Stomach (tissue), 8 donors: ENCODE measurements around the gene USH1G. TPM values are rescaled to one million over a fixed set of nuclear protein-coding genes. Genes with fewer than 3 reads are reported as not detected.

Experiments
- polyA plus RNA-seq, 3 donors: library from polyadenylated mRNA; stranded (reverse); fragments of 200-250 nt; gene quantifications; one replicate each; pipeline ENCODE4 v1.2.3, GENCODE V29; 2013
- total RNA-seq, 5 donors: library from RNA; depleted of rRNA; stranded (reverse); fragments of >200 nt; gene quantifications; one replicate each; pipeline versions ENCODE4 v1.1.0 to v1.2.3, GENCODE V29; 2014 to 2016
- donor health status: healthy with polysubstance abuse.
- donor health status: Bipolar disorder and iron deficiency.
- donor health status: healthy.

Gene USH1G
- total and polyA plus RNA-seq, 8 donors: 0.18 to 1.0 TPM; not detected in 6

Other genes with a start within 250 kb of the USH1G start
- 1 to 10 TPM in 1 of 5 donors, not detected in 4; 3.9 TPM for gene CD300LF, start 210.3 kb downstream of the USH1G start, total RNA-seq
- under 1 TPM in 2 of 3 donors, not detected in 1; 0.75 to 0.95 TPM for gene CD300LF, start 210.3 kb downstream of the USH1G start, polyA plus RNA-seq
- gene RAB37, start 186.0 kb downstream of the USH1G start, total RNA-seq: 1 to 10 TPM in 2 of 5 donors, not detected in 3; 2.0 to 8.7 TPM
- gene RAB37, start 186.0 kb downstream of the USH1G start, polyA plus RNA-seq: 10 to 100 TPM in 1 of 3 donors, 1 to 10 TPM in 2; 2.0 to 42.9 (median 5.3) TPM
- gene NHERF1, start 174.6 kb downstream of the USH1G start, total RNA-seq: 100 to 1,000 TPM in 2 of 5 donors, 10 to 100 TPM in 3; 14.9 to 152 (median 81.0) TPM
- 10 to 100 TPM; 76.8 to 92.5 (median 83.7) TPM for gene NHERF1, start 174.6 kb downstream of the USH1G start, polyA plus RNA-seq
- gene NAT9, start 146.9 kb downstream of the USH1G start, total RNA-seq: 10 to 100 TPM; 15.8 to 33.5 (median 24.0) TPM
- 10 to 100 TPM; 14.5 to 29.7 (median 19.7) TPM for gene NAT9, start 146.9 kb downstream of the USH1G start, polyA plus RNA-seq
- gene GRIN2C, start 63.4 kb downstream of the USH1G start, total RNA-seq: under 1 TPM in 1 of 5 donors, not detected in 4; 0.55 TPM
- gene GRIN2C, start 63.4 kb downstream of the USH1G start, polyA plus RNA-seq: under 1 TPM in 1 of 3 donors, not detected in 2; 0.33 TPM
- gene FDXR, start 50.3 kb downstream of the USH1G start, total RNA-seq: 10 to 100 TPM in 3 of 5 donors, 1 to 10 TPM in 1, under 1 TPM in 1; 0.58 to 94.1 (median 15.4) TPM
- gene FDXR, start 50.3 kb downstream of the USH1G start, polyA plus RNA-seq: 10 to 100 TPM in 2 of 3 donors, 1 to 10 TPM in 1; 8.6 to 21.1 (median 12.5) TPM
- 1 to 10 TPM in 1 of 5 donors, not detected in 4; 1.8 TPM for gene FADS6, start 29.6 kb downstream of the USH1G start, total RNA-seq
- under 1 TPM in 1 of 3 donors, not detected in 2; 0.50 TPM for gene FADS6, start 29.6 kb downstream of the USH1G start, polyA plus RNA-seq
- 1 to 10 TPM in 1 of 5 donors, not detected in 4; 3.2 TPM for gene OTOP2, start 1.0 kb upstream of the USH1G start, total RNA-seq
- gene OTOP2, start 1.0 kb upstream of the USH1G start, polyA plus RNA-seq: under 1 TPM in 1 of 3 donors, not detected in 2; 0.15 TPM
- under 1 TPM in 1 of 5 donors, not detected in 4; 0.18 TPM for gene OTOP3, start 12.6 kb upstream of the USH1G start, total RNA-seq
- gene OTOP3, start 12.6 kb upstream of the USH1G start, polyA plus RNA-seq: 1 to 10 TPM in 1 of 3 donors, not detected in 2; 2.6 TPM
- gene HID1, start 49.5 kb upstream of the USH1G start, total RNA-seq: 100 to 1,000 TPM in 2 of 5 donors, 10 to 100 TPM in 3; 36.5 to 304 (median 94.5) TPM
- 10 to 100 TPM; 52.7 to 85.2 (median 69.5) TPM for gene HID1, start 49.5 kb upstream of the USH1G start, polyA plus RNA-seq
- 10 to 100 TPM in 4 of 5 donors, 1 to 10 TPM in 1; 4.8 to 78.8 (median 11.7) TPM for gene CDR2L, start 64.4 kb upstream of the USH1G start, total RNA-seq
- gene CDR2L, start 64.4 kb upstream of the USH1G start, polyA plus RNA-seq: 10 to 100 TPM in 1 of 3 donors, 1 to 10 TPM in 2; 4.4 to 18.9 (median 6.1) TPM
- 10 to 100 TPM in 4 of 5 donors, 1 to 10 TPM in 1; 6.7 to 69.0 (median 29.2) TPM for gene MRPL58, start 89.4 kb upstream of the USH1G start, total RNA-seq
- 10 to 100 TPM; 42.1 to 57.1 (median 48.7) TPM for gene MRPL58, start 89.4 kb upstream of the USH1G start, polyA plus RNA-seq
- 100 to 1,000 TPM in 4 of 5 donors, 10 to 100 TPM in 1; 77.0 to 307 (median 205) TPM for gene ATP5PD, start 123.7 kb upstream of the USH1G start, total RNA-seq
- gene ATP5PD, start 123.7 kb upstream of the USH1G start, polyA plus RNA-seq: 100 to 1,000 TPM; 474 to 681 (median 546) TPM
- gene KCTD2, start 124.0 kb upstream of the USH1G start, total RNA-seq: 10 to 100 TPM in 4 of 5 donors, 1 to 10 TPM in 1; 9.9 to 25.8 (median 12.5) TPM
- 10 to 100 TPM; 10.6 to 13.1 (median 11.2) TPM for gene KCTD2, start 124.0 kb upstream of the USH1G start, polyA plus RNA-seq
- gene SLC16A5, start 164.7 kb upstream of the USH1G start, total RNA-seq: 100 to 1,000 TPM in 1 of 5 donors, 10 to 100 TPM in 4; 30.3 to 132 (median 57.1) TPM
- gene SLC16A5, start 164.7 kb upstream of the USH1G start, polyA plus RNA-seq: 1 to 10 TPM; 6.8 to 9.0 (median 7.9) TPM
- gene ARMC7, start 186.7 kb upstream of the USH1G start, total RNA-seq: 10 to 100 TPM in 4 of 5 donors, 1 to 10 TPM in 1; 2.2 to 26.8 (median 13.9) TPM
- gene ARMC7, start 186.7 kb upstream of the USH1G start, polyA plus RNA-seq: 10 to 100 TPM in 2 of 3 donors, 1 to 10 TPM in 1; 9.6 to 10.8 (median 10.7) TPM
- gene NT5C, start 208.5 kb upstream of the USH1G start, total RNA-seq: 100 to 1,000 TPM in 3 of 5 donors, 10 to 100 TPM in 2; 24.1 to 472 (median 150) TPM
- gene NT5C, start 208.5 kb upstream of the USH1G start, polyA plus RNA-seq: 100 to 1,000 TPM in 2 of 3 donors, 10 to 100 TPM in 1; 60.5 to 120 (median 117) TPM
- 100 to 1,000 TPM in 1 of 5 donors, 10 to 100 TPM in 3, 1 to 10 TPM in 1; 8.0 to 217 (median 61.9) TPM for gene JPT1, start 231.3 kb upstream of the USH1G start, total RNA-seq
- gene JPT1, start 231.3 kb upstream of the USH1G start, polyA plus RNA-seq: 100 to 1,000 TPM; 133 to 405 (median 227) TPM